Body of pancreas (tissue), 4 donors: Measurements from ENCODE around the gene RPL13. TPM values are rescaled to one million over a fixed set of nuclear protein-coding genes. Genes with fewer than 3 reads are reported as not detected.
A peak's percentile ranks its signal among the peaks of the same experiment; 100 is the strongest.

Experiments
- ATAC-seq: fragments of 150-250 bp; one replicate; pipeline ENCODE4 v1.9.1; 2016
- DNase-seq, 4 donors: peaks; one replicate each; pipeline ENCODE4 v3.0.0-alpha.2; 2019
- H3K27ac ChIP-seq, 4 donors: fragments of 200-600 bp; sonication (generic); 1 replicate in 3 of 4; 2 replicates in 1 of 4; pipeline versions ENCODE4 v1.5.1 to v1.6.1; 2016 to 2019; ENCODE audit warnings: mild to moderate bottlenecking in 1 of 4, mixed read lengths in 1 of 4, moderate library complexity in 1 of 4
- H3K27me3 ChIP-seq, 2 donors: fragments of 200-600 bp; sonication (generic); one replicate each; pipeline ENCODE4 v1.6.0; 2016; ENCODE audit warnings: mild to moderate bottlenecking in 1 of 2
- H3K36me3 ChIP-seq, 2 donors: fragments of 200-600 bp; sonication (generic); replicated peaks in 1 of 2; 2 replicates each; pipeline ENCODE4 v1.5.1; 2016; ENCODE audit warnings: low read depth in 2 of 2; ENCODE audit not compliant: insufficient read depth in 1 of 2
- H3K4me1 ChIP-seq: fragments of 200-600 bp; sonication (generic); one replicate; pipeline ENCODE4 v1.6.0; 2016
- H3K4me3 ChIP-seq, 2 donors: fragments of 200-600 bp; sonication (generic); 1 replicate in 1 of 2; 2 replicates in 1 of 2; pipeline ENCODE4 v1.5.1; 2016 to 2019
- H3K9me3 ChIP-seq, 3 donors: fragments of 200-600 bp; sonication (generic); 1 replicate in 2 of 3; 2 replicates in 1 of 3; pipeline ENCODE4 v1.5.1; 2016
- CTCF ChIP-seq, 7 experiments: fragments of 450-650 bp in 4 of 7; fragments of 200-600 bp in 3 of 7; sonication (generic) in 3 of 7; IDR thresholded peaks; one replicate each; pipeline ENCODE4 v1.5.1; 2016 to 2019; ENCODE audit warnings: antibody characterized with exemption in 7 of 7
- POLR2A ChIP-seq, 3 donors: fragments of 450-650 bp; IDR thresholded peaks; one replicate each; pipeline ENCODE4 v1.6.1; 2016; ENCODE audit warnings: antibody characterized with exemption in 3 of 3, mild to moderate bottlenecking in 2 of 3
- WGBS, 2 donors: methylation state at CpG; one replicate each; pipeline ENCODE4 v1.1.5; 2017; 5-methylcytosine and 5-hydroxymethylcytosine counted together
- intact Hi-C: fragments of 100-400 bp; cut with DNase I; formaldehyde crosslinking; loops from one replicate; pipeline ENCODE4 v1.15.1; 2023
- total RNA-seq, 2 donors: library from RNA; depleted of rRNA; stranded (reverse); fragments of >200 nt; gene quantifications; one replicate each; pipeline ENCODE4 v1.1.0, GENCODE V29; 2016

The RPL13 gene
- total RNA-seq, 2 donors from 2014 or later, result 3,820 to 5,570 TPM

- ATAC-seq (no peak), DNase-seq (no peak)
- Histone ChIP-seq H3K4me1 (no peaks in the 10 kb centered on the region), H3K4me3 (no peak overlapping the region), H3K27ac (no peak overlapping the region), H3K27me3 (no peaks in the 10 kb centered on the region), H3K36me3 (peaks cover 0 to 40% of the 10 kb centered on the region in 2 donors), H3K9me3 (no peaks in the 10 kb centered on the region)
- WGBS, 2 donors, result 91 to 94% methylated on average over 35 to 36 of the region's 37 CpGs
- TF ChIP-seq CTCF (IDR thresholded peaks at IDR 0.05) (no peak), POLR2A (IDR thresholded peaks at IDR 0.05) (no peak)
- intact Hi-C loops, result no loop called here
These were observed 29.8 kb upstream of the RPL13 start for GRCh38 chr16:89530401-89531381.

GRCh38 chr16:89531821-89532526, 28.5 kb upstream of the RPL13 start:
- ATAC-seq, result no peak
- Histone ChIP-seq H3K36me3 (peaks cover 3 to 31% of the 10 kb centered on the region in 2 donors), H3K27me3 (no peaks in the 10 kb centered on the region), H3K4me1 (no peaks in the 10 kb centered on the region), H3K4me3 (no peak overlapping the region), H3K9me3 (no peaks in the 10 kb centered on the region), H3K27ac (no peak overlapping the region)
- no peak for TF ChIP-seq CTCF (IDR thresholded peaks at IDR 0.05)
- no peak for TF ChIP-seq POLR2A (IDR thresholded peaks at IDR 0.05)
- 85 to 96% methylated on average over 13 to 30 of the region's 31 CpGs for WGBS, 2 donors
- intact Hi-C loops, result no loop called here
- DNase-seq, result no peak

GRCh38 chr16:89534252-89534756, 26.2 kb upstream of the RPL13 start:
- H3K4me3 ChIP-seq, result no peak overlapping the region
- peaks cover 4 to 34% of the 10 kb centered on the region in 2 donors for H3K36me3 ChIP-seq
- TF ChIP-seq POLR2A (IDR thresholded peaks at IDR 0.05) (no peak), CTCF (IDR thresholded peaks at IDR 0.05) (no peak)
- intact Hi-C loops, result no loop called here
- DNase-seq (peak in 1 of 4 donors; percentile 66), ATAC-seq (no peak)
- H3K27me3 ChIP-seq, result no peaks in the 10 kb centered on the region
- H3K4me1 ChIP-seq, result no peaks in the 10 kb centered on the region
- no peaks in the 10 kb centered on the region for H3K9me3 ChIP-seq
- 59 to 77% methylated on average over 11 of the region's 11 CpGs for WGBS, 2 donors
- peak overlapping the region in 1 of 4 donors; percentile 40 for H3K27ac ChIP-seq

- WGBS, 2 donors, result 95 to 98% methylated on average over 24 of the region's 24 CpGs
- Histone ChIP-seq H3K27me3 (no peaks in the 10 kb centered on the region), H3K27ac (no peak overlapping the region), H3K4me3 (no peak overlapping the region), H3K4me1 (no peaks in the 10 kb centered on the region), H3K9me3 (no peaks in the 10 kb centered on the region), H3K36me3 (peaks cover 4 to 28% of the 10 kb centered on the region in 2 donors)
- TF ChIP-seq POLR2A (IDR thresholded peaks at IDR 0.05) (no peak), CTCF (IDR thresholded peaks at IDR 0.05) (no peak)
- DNase-seq (no peak), ATAC-seq (no peak)
- intact Hi-C loops, result no loop called here
These were observed 24.1 kb upstream of the RPL13 start for GRCh38 chr16:89536371-89536770.
